DND-41 (cell line): Measurements from ENCODE around the gene GPC5.
"Not testable (repeated sequence)": the region's sequence is repeated elsewhere in the genome, so short reads cannot be mapped to it uniquely, and the experiment has no call there.

Source experiments
- ATAC-seq: fragments of 200-7000 bp; cut with Tn5 transposase; 3 replicates; pipeline ENCODE4 v1.9.1; 2021; ENCODE audit warnings: low read depth; ENCODE audit not compliant: insufficient read depth
- DNase-seq: peaks from one replicate; pipeline ENCODE4 v3.0.0-alpha.2; 2020
- H2AFZ ChIP-seq: 2 replicates; pipeline ENCODE4 v1.6.0; 2012; ENCODE audit warnings: low read depth, low read length
- H3K27ac ChIP-seq: 2 replicates; pipeline ENCODE4 v1.5.1; 2012; ENCODE audit warnings: low read length, inconsistent platforms
- H3K27me3 ChIP-seq: fragments of 200-600 bp; sonication (generic); 2 replicates; pipeline ENCODE4 v1.6.0; 2012; ENCODE audit warnings: low read length, mild to moderate bottlenecking, inconsistent platforms; ENCODE audit not compliant: insufficient read depth, poor library complexity
- H3K36me3 ChIP-seq: 2 replicates; pipeline ENCODE4 v1.5.1; 2012; ENCODE audit warnings: low read length, inconsistent platforms; ENCODE audit not compliant: insufficient read depth
- H3K4me1 ChIP-seq: 2 replicates; pipeline ENCODE4 v1.5.1; 2012; ENCODE audit warnings: mild to moderate bottlenecking, low read length; ENCODE audit not compliant: insufficient read depth
- H3K4me2 ChIP-seq: 2 replicates; pipeline ENCODE4 v1.6.0; 2012; ENCODE audit warnings: mild to moderate bottlenecking, moderate library complexity, low read length, inconsistent platforms; ENCODE audit not compliant: insufficient read depth
- H3K4me3 ChIP-seq, 2 experiments: fragments of 200-600 bp in 1 of 2; shearing (Covaris generic) in 1 of 2; 2 replicates each; pipeline ENCODE4 v1.5.1; 2012 to 2016; ENCODE audit warnings: inconsistent platforms in 2 of 2, low read length in 2 of 2, mild to moderate bottlenecking in 2 of 2, low read depth in 1 of 2, moderate library complexity in 1 of 2
- H3K79me2 ChIP-seq: 2 replicates; pipeline ENCODE4 v1.6.0; 2012; ENCODE audit warnings: low read length, inconsistent platforms; ENCODE audit not compliant: insufficient read depth
- H3K9ac ChIP-seq: 2 replicates; pipeline ENCODE4 v1.6.0; 2012; ENCODE audit warnings: low read depth, mild to moderate bottlenecking, inconsistent platforms, low read length, moderate library complexity
- H3K9me3 ChIP-seq: 2 replicates; pipeline ENCODE4 v1.5.1; 2012; ENCODE audit warnings: low read length, moderate library complexity, mild to moderate bottlenecking, inconsistent platforms; ENCODE audit not compliant: insufficient read depth, severe bottlenecking
- H4K20me1 ChIP-seq: 2 replicates; pipeline ENCODE4 v1.6.0; 2012; ENCODE audit warnings: low read length; ENCODE audit not compliant: insufficient read depth
- CTCF ChIP-seq: IDR thresholded peaks from 2 replicates; pipeline ENCODE4 v1.5.1; 2012; ENCODE audit warnings: borderline replicate concordance, low read length, moderate library complexity, mild to moderate bottlenecking; ENCODE audit not compliant: poor library complexity, severe bottlenecking; ENCODE audit errors: extremely low read depth
- EZH2 ChIP-seq: IDR thresholded peaks from 3 replicates; pipeline ENCODE4 v1.6.1; 2012; ENCODE audit warnings: borderline replicate concordance, low read depth, mild to moderate bottlenecking, moderate library complexity, low read length, inconsistent platforms; ENCODE audit not compliant: severe bottlenecking

GPC5 gene

DNA sequence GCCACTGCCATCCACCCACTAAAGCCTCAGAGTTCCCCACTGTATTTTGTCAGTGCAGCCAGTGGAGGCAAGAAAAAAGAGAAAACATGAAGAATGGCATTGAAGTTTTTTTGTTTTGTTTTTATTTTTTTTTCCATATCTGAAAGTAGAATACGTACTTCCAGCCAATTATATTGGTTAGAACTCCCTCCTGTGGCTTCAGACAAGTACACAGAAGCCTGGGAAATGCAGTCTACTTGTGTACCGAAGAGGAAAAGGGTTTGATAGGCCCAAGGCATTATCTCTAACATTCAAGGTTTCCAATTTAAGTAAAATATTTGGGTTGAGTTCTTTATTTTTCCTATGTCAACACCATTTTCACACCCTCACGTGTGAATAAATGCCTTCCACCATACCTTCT is 1131.9 kb downstream of the GPC5 start:
- no peak overlapping the region for H3K4me3 ChIP-seq
- no peak for DNase-seq
- TF ChIP-seq EZH2, result no peak
- TF ChIP-seq CTCF, result no peak
- no peak overlapping the region for H2AFZ ChIP-seq
- H3K4me2 ChIP-seq, result no peak overlapping the region
- no peaks in the 10 kb centered on the region for H3K4me1 ChIP-seq
- H4K20me1 ChIP-seq, result no peaks in the 10 kb centered on the region
- no peaks in the 10 kb centered on the region for H3K27me3 ChIP-seq
- no peaks in the 10 kb centered on the region for H3K36me3 ChIP-seq
- ATAC-seq, result no peak
- H3K79me2 ChIP-seq, result no peaks in the 10 kb centered on the region
- H3K9me3 ChIP-seq, result no peaks in the 10 kb centered on the region
- no peak overlapping the region for H3K9ac ChIP-seq
- H3K27ac ChIP-seq, result no peak overlapping the region

DNA sequence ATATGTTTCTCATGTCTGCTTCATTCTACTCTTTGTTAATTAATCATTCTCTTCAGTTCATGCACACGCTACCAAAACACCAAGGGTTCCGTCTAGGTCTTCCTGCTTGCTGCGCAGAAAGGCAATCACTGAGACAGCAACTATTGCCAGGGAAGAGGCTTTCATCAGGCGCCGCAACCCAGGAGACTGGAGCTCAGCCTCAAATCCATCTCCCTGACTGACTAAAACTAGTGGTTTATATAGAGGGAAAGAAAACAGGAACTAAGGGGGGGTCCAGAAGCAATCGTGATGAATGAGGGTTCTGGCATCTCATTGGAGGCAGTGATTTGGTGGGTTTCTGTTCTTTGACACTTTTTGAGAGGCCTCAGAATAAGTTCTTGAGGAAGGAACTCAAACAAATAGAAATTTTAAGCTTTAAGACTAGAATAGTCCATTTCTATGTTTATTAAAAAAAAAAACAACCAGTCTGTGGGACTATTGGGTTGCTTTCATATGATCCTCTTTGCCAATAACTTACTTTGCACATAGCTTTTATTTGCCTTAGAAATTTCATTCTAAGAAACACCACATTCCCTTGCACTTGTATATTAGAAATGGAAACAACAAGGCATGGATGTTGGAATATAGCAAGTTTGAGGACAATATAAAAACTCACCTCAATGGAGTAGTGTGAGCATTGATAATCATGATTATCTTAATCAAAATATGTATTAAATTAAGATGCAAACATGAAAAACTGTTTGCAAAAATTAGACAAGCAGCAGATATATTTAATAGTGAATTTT is 1137.0 kb downstream of the GPC5 start:
- Histone ChIP-seq H3K79me2 (no peaks in the 10 kb centered on the region), H3K9me3 (no peaks in the 10 kb centered on the region), H3K4me3 (no peak overlapping the region), H3K27me3 (no peaks in the 10 kb centered on the region), H3K9ac (no peak overlapping the region), H3K36me3 (no peaks in the 10 kb centered on the region), H4K20me1 (no peaks in the 10 kb centered on the region), H3K4me1 (no peaks in the 10 kb centered on the region), H2AFZ (no peak overlapping the region), H3K27ac (no peak overlapping the region), H3K4me2 (no peak overlapping the region)
- TF ChIP-seq CTCF, result no peak
- TF ChIP-seq EZH2, result no peak
- DNase-seq (no peak), ATAC-seq (no peak)

GRCh38 chr13:92537471-92537870 is 1139.0 kb downstream of the GPC5 start:
- no peak for DNase-seq
- no peaks in the 10 kb centered on the region for H3K4me1 ChIP-seq
- no peak for TF ChIP-seq EZH2
- no peak overlapping the region for H3K4me3 ChIP-seq
- H4K20me1 ChIP-seq, result no peaks in the 10 kb centered on the region
- no peak overlapping the region for H2AFZ ChIP-seq
- no peak overlapping the region for H3K9ac ChIP-seq
- H3K4me2 ChIP-seq, result no peak overlapping the region
- H3K36me3 ChIP-seq, result no peaks in the 10 kb centered on the region
- H3K79me2 ChIP-seq, result no peaks in the 10 kb centered on the region
- no peaks in the 10 kb centered on the region for H3K9me3 ChIP-seq
- H3K27me3 ChIP-seq, result no peaks in the 10 kb centered on the region
- no peak overlapping the region for H3K27ac ChIP-seq
- no peak for ATAC-seq

DNA sequence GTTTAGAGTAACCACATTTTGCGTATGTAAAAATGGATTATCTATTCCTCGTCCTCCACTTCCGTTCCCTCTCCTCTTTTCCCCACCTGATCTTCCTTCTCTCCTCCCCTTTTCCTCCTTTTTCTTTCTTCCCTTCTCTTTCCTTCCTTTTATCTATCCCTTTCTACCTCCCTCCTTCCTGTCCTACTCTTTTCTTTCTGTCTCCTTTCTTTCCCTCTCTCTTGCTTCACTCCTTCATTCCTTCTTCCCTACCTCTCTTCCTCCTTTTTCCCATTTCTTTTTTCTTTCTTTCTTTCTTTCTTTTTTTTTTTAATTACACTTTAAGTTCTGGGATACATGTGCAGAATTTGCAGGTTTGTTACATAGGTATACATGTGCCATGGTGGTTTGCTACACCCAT is 1139.7 kb downstream of the GPC5 start:
- Histone ChIP-seq H3K9ac (no peak overlapping the region), H2AFZ (no peak overlapping the region), H4K20me1 (no peaks in the 10 kb centered on the region), H3K36me3 (no peaks in the 10 kb centered on the region), H3K4me3 (no peak overlapping the region), H3K4me2 (no peak overlapping the region), H3K79me2 (no peaks in the 10 kb centered on the region), H3K9me3 (no peaks in the 10 kb centered on the region), H3K4me1 (no peaks in the 10 kb centered on the region), H3K27me3 (no peaks in the 10 kb centered on the region), H3K27ac (no peak overlapping the region)
- ATAC-seq, result no peak
- no peak for DNase-seq
- TF ChIP-seq EZH2, result no peak
- no peak for TF ChIP-seq CTCF

- H3K27ac ChIP-seq, H3K4me3 ChIP-seq, H4K20me1 ChIP-seq, ATAC-seq, H3K4me1 ChIP-seq, H3K36me3 ChIP-seq, H2AFZ ChIP-seq, H3K9ac ChIP-seq, H3K9me3 ChIP-seq, H3K79me2 ChIP-seq, H3K4me2 ChIP-seq, DNase-seq, H3K27me3 ChIP-seq: not testable (repeated sequence)
Measured at GRCh38 chr13:92539148-92539547, 1140.7 kb downstream of the GPC5 start.
